HG02943 (cell line): ENCODE results near the gene CDKN1C.
"Not testable (repeated sequence)": the region's sequence is repeated elsewhere in the genome, so short reads cannot be mapped to it uniquely, and the experiment has no call there.

Experiments used
- ATAC-seq: cut with Tn5 transposase; IDR thresholded peaks from one replicate; pipeline ENCODE4 v1.9.1; 2021; ENCODE audit warnings: mild to moderate bottlenecking, low read depth, moderate library complexity; ENCODE audit not compliant: unreplicated experiment

The CDKN1C gene

DNA sequence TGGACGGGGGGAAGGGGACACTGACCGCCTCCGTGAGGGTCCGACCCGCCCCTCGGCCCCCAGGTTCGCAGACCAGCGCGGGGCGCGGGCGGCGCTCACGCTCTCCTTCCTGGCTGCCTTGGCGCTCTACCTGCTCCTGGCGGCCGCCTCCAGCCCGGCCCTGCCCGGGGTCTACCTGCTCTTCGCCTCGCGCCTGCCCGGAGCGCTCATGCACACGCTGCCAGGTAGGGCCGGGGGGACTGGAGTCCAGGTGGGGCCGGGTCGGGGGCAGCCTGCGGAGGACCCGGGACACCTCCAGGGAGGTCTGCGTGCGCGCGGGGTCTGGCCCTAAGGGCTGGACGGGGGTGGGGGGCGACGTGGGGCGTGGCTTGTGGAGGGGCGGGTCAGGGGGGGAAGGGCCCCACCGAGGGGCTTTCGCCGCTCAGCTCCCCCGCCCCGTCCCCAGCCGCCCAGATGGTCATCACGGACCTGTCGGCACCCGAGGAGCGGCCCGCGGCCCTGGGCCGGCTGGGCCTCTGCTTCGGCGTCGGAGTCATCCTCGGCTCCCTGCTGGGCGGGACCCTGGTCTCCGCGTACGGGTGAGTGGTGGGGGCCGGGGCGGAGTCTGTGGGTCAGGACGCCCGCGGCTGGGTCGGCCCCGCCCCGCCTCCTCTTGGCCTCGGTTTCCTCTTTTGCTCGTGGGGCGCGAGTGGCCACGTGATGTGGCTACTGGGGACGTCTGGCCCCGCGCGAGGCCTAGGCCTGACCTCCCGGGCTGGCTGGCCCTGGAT, 23.7 kb upstream of the CDKN1C start:
- ATAC-seq: no peak

DNA sequence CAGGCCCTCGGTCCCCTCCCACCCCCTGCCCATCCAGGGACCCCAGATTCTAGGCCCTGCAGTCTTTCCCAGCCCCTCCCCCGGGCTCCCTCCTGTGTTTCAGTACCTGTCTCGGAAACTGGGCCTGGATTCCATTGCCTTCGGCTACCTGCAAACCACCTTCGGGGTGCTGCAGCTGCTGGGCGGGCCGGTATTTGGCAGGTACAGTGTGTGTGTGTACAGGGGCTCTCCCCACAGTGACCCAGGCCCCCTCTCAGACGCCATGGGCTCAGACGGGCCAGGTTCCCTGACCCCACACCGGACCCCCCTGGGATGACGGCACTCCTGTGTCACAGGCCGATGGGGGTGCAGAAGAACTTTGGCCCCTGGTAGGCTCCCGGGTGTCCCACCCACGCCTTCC, 22.6 kb upstream of the CDKN1C start:
- no peak for ATAC-seq

DNA sequence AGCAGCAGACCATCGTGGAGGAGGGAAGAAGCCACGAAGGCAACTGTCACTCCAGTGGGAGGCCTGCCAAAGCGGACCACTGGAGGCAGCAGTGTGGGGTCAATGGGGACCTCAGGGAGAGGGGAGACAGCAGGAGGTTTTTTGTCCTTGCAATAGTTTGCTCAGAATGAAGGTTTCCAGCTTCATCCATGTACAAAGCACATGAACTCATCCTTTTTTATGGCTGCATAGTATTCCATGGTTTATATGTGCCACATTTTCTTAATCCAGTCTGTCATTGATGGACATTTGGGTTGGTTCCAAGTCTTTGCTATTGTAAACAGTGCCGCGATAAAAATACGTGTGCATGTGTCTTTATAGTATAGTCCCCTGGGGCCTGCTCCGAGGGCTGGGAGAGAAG, 19.7 kb upstream of the CDKN1C start:
- not testable (repeated sequence) for ATAC-seq

DNA sequence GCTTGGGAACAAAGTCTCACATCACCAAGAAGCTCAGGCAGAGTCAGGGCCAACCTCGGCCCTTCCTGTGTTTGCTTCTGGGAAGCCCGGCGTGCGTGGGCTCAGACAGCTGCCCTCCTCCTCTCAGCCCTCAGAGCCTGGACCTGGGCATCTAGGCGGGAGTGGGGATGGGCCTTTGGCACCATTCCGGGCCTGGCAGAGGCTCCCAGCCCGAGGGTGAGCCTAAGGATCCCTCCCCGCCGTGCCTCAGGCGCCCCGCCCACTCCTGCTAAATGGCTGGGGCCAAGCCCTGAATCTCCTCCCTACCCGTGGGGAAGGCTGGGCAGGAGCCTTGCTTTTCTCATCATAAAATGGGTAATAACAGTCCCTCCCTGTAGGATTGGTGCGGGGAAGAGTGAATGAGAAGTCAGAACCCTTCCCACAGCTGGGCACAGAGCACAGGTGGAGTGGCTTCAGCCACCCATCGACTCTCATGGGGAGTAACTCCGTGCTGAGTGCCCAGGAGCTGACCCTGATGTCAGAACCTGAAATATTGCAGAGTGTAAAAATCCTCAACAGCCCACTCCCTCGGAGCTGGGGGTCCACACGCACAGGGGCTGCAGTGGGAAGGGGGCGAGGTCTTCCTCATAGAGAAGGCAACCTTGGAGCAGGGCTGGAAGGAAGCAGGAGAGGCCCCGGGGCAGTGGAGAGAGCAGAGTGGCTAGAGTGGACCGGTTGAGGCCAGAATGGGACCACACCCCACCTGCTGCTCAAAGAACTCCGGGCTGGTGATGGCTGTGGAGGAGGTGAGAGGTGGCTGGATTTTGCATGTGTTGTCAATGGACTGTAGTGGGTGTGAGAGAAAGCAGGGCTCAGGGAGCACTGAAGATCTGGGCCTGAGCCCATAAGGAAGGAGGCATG, 18.8 kb upstream of the CDKN1C start:
- ATAC-seq: no peak

DNA sequence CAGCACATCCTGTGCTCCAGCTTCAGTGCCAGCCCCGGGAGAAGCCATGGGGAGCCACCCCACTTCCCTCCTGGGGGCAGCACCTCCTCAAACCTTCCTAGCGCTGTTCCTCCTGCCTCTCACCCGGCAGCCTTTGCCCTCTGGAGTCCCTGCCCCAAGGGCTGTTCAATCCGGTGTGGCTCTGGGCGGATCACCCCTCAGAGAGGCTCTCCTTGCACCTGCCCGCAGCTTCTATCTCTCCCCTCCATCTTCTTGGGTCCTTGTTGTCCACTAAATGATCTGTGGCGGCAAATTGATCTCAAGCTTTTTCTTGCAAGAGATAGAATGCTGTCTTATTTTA, 18.1 kb upstream of the CDKN1C start:
- no peak for ATAC-seq

DNA sequence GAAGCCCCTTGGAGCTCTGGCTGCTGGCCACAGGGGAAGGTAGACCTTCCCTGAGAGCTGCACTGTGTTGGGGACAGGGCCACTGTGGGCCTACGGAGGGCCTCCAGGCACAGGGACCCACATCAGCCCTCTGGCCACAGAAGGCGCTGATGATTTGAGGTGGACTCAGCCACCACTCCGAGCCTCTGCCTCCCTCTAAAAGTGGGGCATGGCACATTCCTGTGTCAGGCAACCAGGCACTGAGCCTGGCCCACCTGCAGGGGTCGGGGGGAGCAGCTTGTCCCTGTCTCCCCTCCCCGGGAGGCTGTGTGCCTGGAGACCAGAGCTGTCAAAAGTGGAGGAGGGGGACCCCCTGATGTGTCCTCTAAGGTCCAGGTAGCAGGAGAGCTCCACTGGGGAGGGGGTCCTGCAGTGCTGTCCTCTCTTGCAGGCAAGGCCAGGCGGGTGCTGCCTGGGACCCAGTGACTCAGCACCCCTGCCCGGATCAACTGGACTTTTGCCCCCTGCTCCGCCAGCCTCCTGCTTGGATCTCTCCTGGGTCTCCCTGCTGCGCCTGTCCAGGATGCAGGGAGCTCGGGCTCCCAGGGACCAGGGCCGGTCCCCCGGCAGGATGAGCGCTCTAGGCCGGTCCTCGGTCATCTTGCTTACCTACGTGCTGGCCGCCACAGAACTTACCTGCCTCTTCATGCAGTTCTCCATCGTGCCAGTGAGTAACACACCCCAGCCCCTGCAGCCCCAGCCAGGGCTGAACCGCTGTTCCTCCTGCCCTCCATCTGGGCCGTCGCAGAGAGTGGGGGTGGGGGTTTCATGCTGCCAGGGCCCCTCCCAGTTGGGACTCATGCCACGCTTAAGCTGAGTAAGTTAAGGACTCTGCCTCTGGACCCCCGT, 17.5 kb upstream of the CDKN1C start:
- ATAC-seq: no peak

DNA sequence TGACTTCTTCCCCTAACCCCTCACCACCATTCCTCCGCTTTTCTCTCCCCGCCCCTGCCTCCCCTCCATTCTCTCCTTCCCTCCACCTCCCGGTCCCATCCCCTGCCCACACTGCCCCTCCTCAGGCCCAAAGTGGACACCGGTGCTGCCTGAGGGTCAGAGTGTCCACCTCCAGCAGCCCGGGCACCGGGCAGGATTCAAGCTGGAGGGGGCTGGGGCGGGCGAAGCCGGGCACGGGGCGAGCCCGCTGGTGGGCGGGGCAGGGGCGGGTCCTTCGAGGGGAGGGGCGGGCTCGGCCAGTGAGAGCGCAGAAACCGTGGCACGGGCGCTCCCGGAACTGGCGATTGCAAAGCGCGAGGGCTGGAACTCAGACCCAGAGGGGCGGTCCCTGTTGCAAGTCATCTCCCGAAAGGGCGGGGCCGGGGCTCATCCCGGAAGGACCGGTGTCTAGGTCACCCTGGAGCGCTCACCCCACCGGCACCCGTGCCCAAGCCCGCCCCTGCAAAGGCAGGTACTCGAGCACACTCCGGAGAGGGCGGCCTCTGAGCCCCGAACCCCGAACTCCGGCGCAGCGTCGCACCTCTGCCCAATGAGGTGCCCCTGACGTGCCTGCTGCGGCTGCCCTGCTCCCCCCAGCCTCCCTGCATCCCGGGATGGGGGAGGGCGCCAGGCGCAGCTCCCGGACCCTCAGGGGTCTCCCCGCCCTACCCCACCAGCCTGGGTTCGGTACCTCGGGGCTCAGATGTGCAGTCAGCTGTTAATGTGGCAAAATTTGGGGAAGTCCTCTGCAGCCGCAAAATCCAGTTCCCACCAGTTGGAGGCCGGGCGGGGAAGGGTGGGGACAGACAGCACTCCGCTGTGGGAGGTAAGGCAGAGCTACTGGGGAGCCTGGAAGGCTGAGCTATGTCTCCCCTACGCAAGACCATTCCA, 16.5 kb upstream of the CDKN1C start:
- ATAC-seq: peak; percentile 97

DNA sequence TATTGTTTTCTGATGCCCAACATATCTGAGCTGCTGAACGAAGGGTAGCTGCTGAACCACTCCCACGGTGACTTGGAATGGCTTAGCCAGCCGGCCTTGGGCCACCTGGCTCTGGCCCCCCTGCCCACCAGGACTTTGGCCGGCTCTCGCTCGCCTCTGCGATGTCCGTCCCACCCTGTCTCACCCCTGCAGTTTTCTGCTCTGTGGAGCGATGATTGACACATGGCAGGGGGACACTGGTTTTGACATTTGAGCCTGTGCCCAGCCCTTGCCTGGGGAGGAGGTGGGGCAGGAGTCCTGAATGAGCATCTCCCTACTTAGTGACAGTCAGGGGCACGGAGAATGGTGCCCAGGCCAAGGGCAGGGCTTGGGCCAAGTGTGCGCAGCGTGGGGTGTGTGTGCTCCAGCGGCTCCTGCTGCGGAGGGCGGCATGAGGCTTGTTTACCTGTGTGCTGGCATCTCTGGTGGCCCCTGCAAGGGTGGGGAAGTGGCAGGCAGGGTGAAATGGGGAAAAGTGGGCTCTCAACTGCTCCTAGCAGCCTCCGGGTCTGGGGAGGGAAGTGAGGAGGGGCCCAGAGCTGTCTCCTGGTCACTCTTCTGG, 15.7 kb upstream of the CDKN1C start:
- ATAC-seq: no peak

DNA sequence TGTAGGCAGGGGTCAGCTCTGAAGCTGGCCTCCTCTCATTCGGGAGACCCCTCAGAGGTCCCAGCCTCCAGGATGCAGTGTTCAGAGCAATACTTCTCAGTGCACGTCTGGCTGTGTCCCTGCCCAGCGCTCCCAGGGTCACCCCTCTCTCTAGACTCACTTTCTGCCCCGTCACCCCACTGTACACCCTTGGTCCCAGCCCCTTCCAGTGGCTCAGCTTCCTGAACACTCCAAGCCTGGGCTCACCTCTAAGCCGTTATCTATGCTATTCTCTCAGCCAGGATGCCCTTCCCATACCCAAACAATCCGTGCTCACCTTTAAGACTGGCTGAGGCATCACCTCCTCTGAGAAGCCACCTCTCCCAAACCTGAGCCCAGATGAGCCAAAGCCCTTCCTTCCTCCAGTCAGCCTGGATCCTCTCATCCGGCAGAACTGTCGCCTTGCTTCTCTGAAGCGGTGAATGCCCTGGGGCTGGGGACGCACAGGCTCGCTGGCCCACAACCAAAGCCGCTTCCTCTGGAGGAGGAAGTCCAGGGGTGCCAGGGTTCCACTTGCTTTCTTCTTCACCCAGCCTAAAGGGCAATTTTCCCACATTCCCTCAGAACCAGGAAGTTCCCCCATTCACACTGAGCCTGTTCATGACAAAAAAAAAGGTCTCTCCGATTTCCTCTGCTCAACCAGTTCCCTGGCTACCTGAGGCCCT, 13.7 kb upstream of the CDKN1C start:
- ATAC-seq: no peak

DNA sequence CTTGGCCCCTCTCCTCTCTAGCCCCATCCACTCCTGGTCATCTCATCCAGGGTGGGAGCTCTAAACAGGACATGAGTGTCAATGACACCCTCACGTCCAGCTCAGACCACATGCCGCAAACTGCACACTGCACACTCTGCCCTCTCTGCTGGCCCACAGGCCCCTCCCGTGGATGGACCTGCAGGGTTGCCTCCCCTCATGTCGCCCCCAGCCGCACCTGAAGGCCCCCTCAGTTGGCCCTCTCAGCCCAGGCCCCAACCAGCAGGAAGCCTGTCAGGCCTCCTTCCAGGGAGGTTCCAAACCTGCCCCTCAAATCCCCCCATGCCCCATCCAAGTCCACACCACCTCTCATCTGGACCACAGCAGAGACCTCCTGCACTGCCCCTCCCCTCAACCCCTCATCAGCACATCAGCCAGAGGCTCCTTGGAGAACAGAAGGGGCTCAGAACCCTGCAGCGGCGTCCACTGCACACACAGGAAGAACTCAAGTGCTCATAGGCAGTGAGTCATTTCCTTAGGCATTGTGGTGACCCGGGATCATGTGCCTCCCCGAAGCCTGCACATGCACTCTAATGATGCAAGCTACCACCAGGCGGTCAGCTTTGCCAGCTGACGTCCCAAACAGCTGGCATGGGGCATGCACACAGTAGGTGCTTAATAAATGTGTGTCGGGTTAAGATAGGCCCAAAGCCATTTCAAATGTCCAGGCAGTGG, 12.9 kb upstream of the CDKN1C start:
- ATAC-seq: no peak

DNA sequence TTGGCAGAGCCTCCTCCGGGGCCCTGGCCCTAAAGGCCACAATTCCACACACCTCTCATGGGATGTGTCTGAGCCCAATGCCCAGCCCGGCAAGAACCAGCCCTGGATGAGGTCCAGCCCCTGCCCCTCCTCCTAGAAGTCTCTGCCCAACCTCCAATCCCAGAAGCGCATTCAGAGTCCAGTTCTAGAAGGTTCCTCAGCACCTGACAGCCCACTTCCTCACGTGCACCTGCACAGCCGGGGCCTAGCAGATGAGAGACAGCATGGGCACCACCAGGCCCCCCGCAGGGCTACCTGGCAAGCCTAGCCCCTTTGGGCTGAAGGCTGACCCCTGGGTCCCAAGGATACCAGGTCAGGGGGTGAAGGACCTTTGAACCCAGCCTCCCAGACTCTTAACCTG, 11.5 kb upstream of the CDKN1C start:
- no peak for ATAC-seq

DNA sequence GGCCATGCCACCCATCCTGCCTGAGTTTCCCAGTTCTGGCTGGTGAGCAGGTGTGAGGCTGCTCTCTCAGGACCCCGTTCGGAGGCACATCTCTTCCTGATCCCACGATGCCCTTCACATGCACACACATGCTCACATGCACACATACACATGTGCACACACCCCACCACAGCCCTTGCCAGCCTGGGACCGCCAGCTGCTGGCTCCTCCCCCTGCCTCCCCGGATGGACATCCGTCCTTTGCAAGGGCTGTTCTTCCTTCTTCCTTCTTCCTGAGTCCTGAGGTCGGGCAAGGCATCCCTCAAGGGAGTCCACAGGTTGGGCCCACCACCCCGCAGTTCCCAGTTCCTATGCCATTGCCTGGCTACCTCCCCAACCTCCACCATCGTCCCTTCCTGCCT, 10.5 kb upstream of the CDKN1C start:
- no peak for ATAC-seq

DNA sequence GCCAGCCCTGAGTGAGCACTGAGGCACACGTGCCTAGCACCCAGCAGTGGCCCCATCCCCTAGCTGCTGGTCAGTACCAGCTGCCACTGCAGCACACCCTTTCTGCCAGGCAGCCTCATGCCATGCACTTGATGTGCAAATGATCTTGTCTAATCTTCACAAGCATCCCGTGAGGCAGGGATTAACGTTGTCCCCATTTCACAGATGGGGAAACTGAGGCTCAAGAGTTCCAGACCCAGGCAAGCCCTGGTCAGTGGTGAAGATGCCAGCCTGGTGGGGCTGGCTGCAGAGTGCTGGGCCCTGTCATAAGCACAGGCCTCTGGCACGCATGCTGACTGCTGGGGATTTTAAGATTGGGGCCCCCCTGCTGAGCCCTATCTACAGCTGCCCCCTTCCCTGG, 8.4 kb upstream of the CDKN1C start:
- no peak for ATAC-seq

DNA sequence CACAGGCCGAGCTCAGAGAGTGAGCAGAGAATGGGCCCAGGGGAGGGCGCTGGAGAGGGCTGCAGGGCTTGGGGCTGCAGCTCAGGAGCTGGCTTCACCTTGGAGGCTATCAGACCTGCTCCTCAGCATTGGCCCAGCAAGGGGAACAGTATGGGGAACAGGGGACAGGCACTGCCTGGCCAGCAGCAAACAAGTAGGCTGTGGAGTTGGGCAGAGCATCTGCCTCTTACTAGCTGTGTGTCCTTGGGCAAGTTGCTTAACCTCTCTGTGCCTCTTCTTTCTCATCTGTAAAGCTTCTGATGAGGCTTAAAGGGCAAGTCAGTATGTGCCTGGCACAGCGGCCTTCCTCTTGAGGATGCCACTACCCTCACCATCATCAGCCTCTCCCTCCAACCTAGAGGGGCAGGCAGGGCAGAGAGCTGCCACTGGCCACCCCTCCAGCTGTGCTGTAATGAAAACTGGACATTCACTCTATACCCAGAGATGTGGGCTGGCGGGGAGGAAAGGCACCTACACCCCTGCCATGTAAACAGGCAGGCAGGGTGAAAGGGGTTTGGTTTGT, 7.5 kb upstream of the CDKN1C start:
- no peak for ATAC-seq

DNA sequence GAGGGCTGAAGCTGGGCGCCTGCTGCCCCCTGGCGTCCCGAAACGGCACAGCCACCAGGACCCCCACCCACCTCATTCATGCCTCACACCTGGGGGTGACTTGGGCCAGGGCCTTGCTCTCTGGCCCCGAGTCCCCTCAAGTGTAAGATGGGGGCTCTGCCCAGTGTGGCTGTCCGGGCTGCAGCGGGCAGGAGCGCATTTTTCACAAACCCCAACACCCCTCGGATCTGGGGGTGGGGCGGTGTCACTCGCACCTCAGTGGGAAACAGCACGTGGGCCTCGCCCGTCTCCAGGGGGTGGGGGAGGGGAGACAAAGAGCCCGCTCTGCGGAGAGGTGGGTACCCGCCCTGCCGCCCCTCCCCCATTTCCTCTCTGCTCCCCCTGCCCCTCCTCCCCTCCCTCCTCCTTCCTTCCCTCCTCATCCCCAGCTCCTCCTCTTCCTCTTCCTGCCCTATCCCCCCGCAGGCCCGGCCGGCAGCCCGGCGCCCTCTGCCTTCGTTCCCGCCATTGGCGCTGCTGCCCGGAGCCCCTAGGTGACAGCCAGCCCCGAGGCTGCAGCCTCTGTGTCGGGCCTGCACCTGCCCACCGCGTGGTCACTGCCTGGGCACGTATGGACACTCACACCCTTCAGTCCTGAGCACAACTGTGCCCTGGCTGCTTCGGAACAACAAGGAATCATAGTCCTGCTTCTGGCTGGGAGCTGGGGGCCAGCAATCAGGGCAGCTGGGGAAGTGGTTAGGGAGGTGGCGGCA, 6.8 kb upstream of the CDKN1C start:
- ATAC-seq: no peak

DNA sequence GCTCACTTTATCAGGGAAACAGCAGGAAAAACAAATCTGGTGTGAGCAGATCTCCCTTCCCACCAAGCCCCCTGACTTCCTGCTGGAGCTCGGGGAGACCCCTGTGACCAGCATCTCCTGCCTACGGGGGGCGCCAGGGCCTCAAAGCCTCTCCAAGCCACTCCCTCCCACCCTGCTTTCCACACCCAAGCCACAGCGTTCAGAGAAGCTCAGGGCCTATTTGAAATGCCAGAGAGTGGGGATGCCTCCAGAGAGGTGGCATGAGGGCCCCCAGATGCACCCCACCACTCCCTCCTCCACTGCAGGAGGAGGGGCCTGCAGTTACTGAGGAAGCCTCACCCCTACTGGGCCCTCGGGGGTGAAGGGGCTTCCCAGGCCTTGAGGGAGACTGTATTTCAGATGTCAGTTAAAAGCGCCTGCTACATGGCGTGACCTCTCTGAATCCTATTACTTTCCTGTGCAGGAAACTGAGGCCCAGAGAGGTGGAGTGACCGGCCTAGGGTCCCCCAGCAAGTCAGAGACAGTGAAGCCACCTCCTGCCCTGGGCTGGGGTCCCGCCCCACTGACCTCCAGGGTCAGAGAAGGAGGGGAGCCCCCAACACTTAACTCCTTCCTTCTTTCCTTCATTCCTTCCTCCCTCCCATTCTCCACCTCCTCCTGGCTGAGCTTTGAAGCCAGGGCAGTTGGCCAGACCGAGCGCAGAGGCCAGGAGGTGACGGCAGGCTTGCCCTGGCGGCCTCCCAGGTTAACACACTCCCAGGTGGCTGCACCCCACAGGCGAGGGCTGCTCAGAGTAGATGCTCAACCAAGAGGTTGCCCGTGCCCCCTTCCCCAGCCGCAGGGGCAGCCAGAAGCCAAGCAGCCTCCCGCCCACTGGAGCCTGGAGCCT, 6.0 kb upstream of the CDKN1C start:
- no peak for ATAC-seq
